ENCODE measurements around the gene HSPD1. TPM values are rescaled to one million over a fixed set of nuclear protein-coding genes. Genes with fewer than 3 reads are reported as not detected.

Gene HSPD1
- total and polyA plus RNA-seq, 2 of the 13 experiments (the other 11 are each of a cell fraction or from before 2014, with no cell fraction given), result 685 to 2,610 TPM

GRCh38 chr2:197499594-197500502, at the start of gene HSPD1, which contains the start of gene HSPE1 (continued):
- 0 out of 2 replicates have a peak, but pooled peaks have one; percentile 85 for TF ChIP-seq NR3C1 (CRISPR knock-in tag; IDR thresholded peaks at IDR 0.05)
- TF ChIP-seq TSC22D2 (CRISPR knock-in tag; IDR thresholded peaks at IDR 0.05; ENCODE audit: borderline replicate concordance), result peak; percentile 95
- TF ChIP-seq ATF7-NPFF (CRISPR knock-in tag; IDR thresholded peaks at IDR 0.05; ENCODE audit: low read depth), result peak; percentile 98
- TF ChIP-seq RBAK (CRISPR knock-in tag; IDR thresholded peaks at IDR 0.05), result no peak
- TF ChIP-seq, protein P1, sequence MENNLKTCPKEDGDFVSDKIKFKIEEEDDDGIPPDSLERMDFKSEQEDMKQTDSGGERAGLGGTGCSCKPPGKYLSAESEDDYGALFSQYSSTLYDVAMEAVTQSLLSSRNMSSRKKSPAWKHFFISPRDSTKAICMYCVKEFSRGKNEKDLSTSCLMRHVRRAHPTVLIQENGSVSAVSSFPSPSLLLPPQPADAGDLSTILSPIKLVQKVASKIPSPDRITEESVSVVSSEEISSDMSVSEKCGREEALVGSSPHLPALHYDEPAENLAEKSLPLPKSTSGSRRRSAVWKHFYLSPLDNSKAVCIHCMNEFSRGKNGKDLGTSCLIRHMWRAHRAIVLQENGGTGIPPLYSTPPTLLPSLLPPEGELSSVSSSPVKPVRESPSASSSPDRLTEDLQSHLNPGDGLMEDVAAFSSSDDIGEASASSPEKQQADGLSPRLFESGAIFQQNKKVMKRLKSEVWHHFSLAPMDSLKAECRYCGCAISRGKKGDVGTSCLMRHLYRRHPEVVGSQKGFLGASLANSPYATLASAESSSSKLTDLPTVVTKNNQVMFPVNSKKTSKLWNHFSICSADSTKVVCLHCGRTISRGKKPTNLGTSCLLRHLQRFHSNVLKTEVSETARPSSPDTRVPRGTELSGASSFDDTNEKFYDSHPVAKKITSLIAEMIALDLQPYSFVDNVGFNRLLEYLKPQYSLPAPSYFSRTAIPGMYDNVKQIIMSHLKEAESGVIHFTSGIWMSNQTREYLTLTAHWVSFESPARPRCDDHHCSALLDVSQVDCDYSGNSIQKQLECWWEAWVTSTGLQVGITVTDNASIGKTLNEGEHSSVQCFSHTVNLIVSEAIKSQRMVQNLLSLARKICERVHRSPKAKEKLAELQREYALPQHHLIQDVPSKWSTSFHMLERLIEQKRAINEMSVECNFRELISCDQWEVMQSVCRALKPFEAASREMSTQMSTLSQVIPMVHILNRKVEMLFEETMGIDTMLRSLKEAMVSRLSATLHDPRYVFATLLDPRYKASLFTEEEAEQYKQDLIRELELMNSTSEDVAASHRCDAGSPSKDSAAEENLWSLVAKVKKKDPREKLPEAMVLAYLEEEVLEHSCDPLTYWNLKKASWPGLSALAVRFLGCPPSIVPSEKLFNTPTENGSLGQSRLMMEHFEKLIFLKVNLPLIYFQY (CRISPR knock-in tag; IDR thresholded peaks at IDR 0.05; ENCODE audit: borderline replicate concordance), result peak; percentile 83; the same call in 1 of the 2 replicates
- peak; percentile 93; the same call in 1 of the 2 replicates for TF ChIP-seq NFKBIZ (CRISPR knock-in tag; IDR thresholded peaks at IDR 0.05)
- TF ChIP-seq JUNB (CRISPR knock-in tag; IDR thresholded peaks at IDR 0.05; ENCODE audit: borderline replicate concordance), result peak; percentile 81
- 0 out of 2 replicates have a peak, but pooled peaks have one; percentile 54 for TF ChIP-seq ZNF460 (CRISPR knock-in tag; IDR thresholded peaks at IDR 0.05; ENCODE audit: borderline replicate concordance)
- TF ChIP-seq ZNF749 (CRISPR knock-in tag; IDR thresholded peaks at IDR 0.05; ENCODE audit: borderline replicate concordance), result peak; percentile 99
- TF ChIP-seq RARG (CRISPR knock-in tag; IDR thresholded peaks at IDR 0.05; ENCODE audit: low read depth), result 0 out of 2 replicates have a peak, but pooled peaks have one; percentile 26
- peak; percentile 3; the same call in 1 of the 2 replicates for TF ChIP-seq SIX4 (CRISPR knock-in tag; IDR thresholded peaks at IDR 0.05)
- peak; percentile 87 for TF ChIP-seq MYNN (CRISPR knock-in tag; IDR thresholded peaks at IDR 0.05; ENCODE audit: low read depth)
- TF ChIP-seq ZNF710 (CRISPR knock-in tag; IDR thresholded peaks at IDR 0.05; ENCODE audit: borderline replicate concordance), result peak; percentile 45
- TF ChIP-seq TOE1 (CRISPR knock-in tag; IDR thresholded peaks at IDR 0.05), result no peak; the same call in 1 of the 2 replicates
- TF ChIP-seq RXRA (CRISPR knock-in tag; IDR thresholded peaks at IDR 0.05), result peak; percentile 86
- TF ChIP-seq ZNF704 (CRISPR knock-in tag; IDR thresholded peaks at IDR 0.05; ENCODE audit: borderline replicate concordance), result peak; percentile 71
- no peak for TF ChIP-seq PAF1 (CRISPR knock-in tag; IDR thresholded peaks at IDR 0.05)
- peak; percentile 75; the same call in 1 of the 2 replicates for TF ChIP-seq ZNF770 (CRISPR knock-in tag; IDR thresholded peaks at IDR 0.05)
